RWPE2 (cell line): ENCODE measurements around the gene TGFBRAP1.

Experiments used
- ATAC-seq: fragments of 200-7000 bp; cut with Tn5 transposase; 3 replicates; pipeline ENCODE4 v1.9.1; 2021; ENCODE audit warnings: low read depth
- DNase-seq: peaks from one replicate; pipeline ENCODE4 v3.0.0-alpha.2; 2020; ENCODE audit warnings: low spot score
- H3K27ac ChIP-seq: fragments of 450-650 bp; 2 replicates; pipeline ENCODE4 v1.5.1; 2017; ENCODE audit warnings: mild to moderate bottlenecking; ENCODE audit not compliant: poor library complexity, severe bottlenecking
- H3K27me3 ChIP-seq: fragments of 250-450 bp; sonication (Bioruptor Pico); 2 replicates; pipeline ENCODE4 v1.5.1; 2021; ENCODE audit warnings: mild to moderate bottlenecking, moderate library complexity; ENCODE audit not compliant: insufficient read depth, poor library complexity, severe bottlenecking
- H3K36me3 ChIP-seq: fragments of 250-450 bp; sonication (Bioruptor Pico); 2 replicates; pipeline ENCODE4 v1.5.1; 2020; ENCODE audit warnings: low read depth, mild to moderate bottlenecking, moderate library complexity
- H3K4me1 ChIP-seq: fragments of 250-450 bp; sonication (Bioruptor Pico); 2 replicates; pipeline ENCODE4 v1.5.1; 2021; ENCODE audit warnings: mild to moderate bottlenecking, moderate library complexity; ENCODE audit not compliant: insufficient read depth, poor library complexity, severe bottlenecking
- H3K4me3 ChIP-seq: fragments of 250-450 bp; sonication (Bioruptor Pico); 2 replicates; pipeline ENCODE4 v1.5.1; 2021; ENCODE audit warnings: mild to moderate bottlenecking, moderate library complexity; ENCODE audit not compliant: severe bottlenecking
- H3K9me3 ChIP-seq: fragments of 250-450 bp; sonication (Bioruptor Pico); 2 replicates; pipeline ENCODE4 v1.5.1; 2021; ENCODE audit warnings: mild to moderate bottlenecking, moderate library complexity; ENCODE audit not compliant: severe bottlenecking
- CTCF ChIP-seq: fragments of 450-650 bp; IDR thresholded peaks from one replicate; pipeline ENCODE4 v1.5.1; 2017; ENCODE audit warnings: mild to moderate bottlenecking, moderate library complexity; ENCODE audit not compliant: poor library complexity, severe bottlenecking

The TGFBRAP1 gene

GRCh38 chr2:105288133-105288532 lies 41.4 kb downstream of the TGFBRAP1 start:
- no peak for ATAC-seq
- Histone ChIP-seq H3K27me3 (no peaks in the 10 kb centered on the region), H3K27ac (no peak overlapping the region), H3K4me1 (no peaks in the 10 kb centered on the region), H3K9me3 (no peaks in the 10 kb centered on the region), H3K36me3 (peaks cover 41% of the 10 kb centered on the region), H3K4me3 (no peak overlapping the region)
- TF ChIP-seq CTCF, result no peak
- DNase-seq, result no peak

GRCh38 chr2:105287692-105288091 lies 41.8 kb downstream of the TGFBRAP1 start:
- Histone ChIP-seq H3K4me3 (no peak overlapping the region), H3K4me1 (no peaks in the 10 kb centered on the region), H3K36me3 (peaks cover 41% of the 10 kb centered on the region), H3K27me3 (no peaks in the 10 kb centered on the region), H3K9me3 (no peaks in the 10 kb centered on the region), H3K27ac (no peak overlapping the region)
- DNase-seq, result no peak
- no peak for ATAC-seq
- peak; percentile 52 for TF ChIP-seq CTCF

- peaks cover 27% of the 10 kb centered on the region for H3K36me3 ChIP-seq
- H3K9me3 ChIP-seq, result no peaks in the 10 kb centered on the region
- DNase-seq (no peak), ATAC-seq (no peak)
- H3K27ac ChIP-seq, result no peak overlapping the region
- no peak overlapping the region for H3K4me3 ChIP-seq
- TF ChIP-seq CTCF, result no peak
- no peaks in the 10 kb centered on the region for H3K4me1 ChIP-seq
- H3K27me3 ChIP-seq, result no peaks in the 10 kb centered on the region
These were observed 46.0 kb downstream of the TGFBRAP1 start for GRCh38 chr2:105283532-105283931.

- Histone ChIP-seq H3K4me1 (no peaks in the 10 kb centered on the region), H3K4me3 (no peak overlapping the region), H3K27me3 (no peaks in the 10 kb centered on the region), H3K9me3 (no peaks in the 10 kb centered on the region), H3K36me3 (peaks cover 32% of the 10 kb centered on the region), H3K27ac (no peak overlapping the region)
- ATAC-seq, result no peak
- TF ChIP-seq CTCF, result no peak
- no peak for DNase-seq
These were observed 49.3 kb downstream of the TGFBRAP1 start for GRCh38 chr2:105280281-105280680.

GRCh38 chr2:105279126-105279525 lies 50.4 kb downstream of the TGFBRAP1 start:
- Histone ChIP-seq H3K9me3 (no peaks in the 10 kb centered on the region), H3K27ac (no peak overlapping the region), H3K4me1 (no peaks in the 10 kb centered on the region), H3K27me3 (no peaks in the 10 kb centered on the region), H3K4me3 (no peak overlapping the region), H3K36me3 (peaks cover 43% of the 10 kb centered on the region)
- no peak for ATAC-seq
- no peak for TF ChIP-seq CTCF
- DNase-seq, result no peak
